ENCODE measurements around the gene CLCN2.
"Not testable (repeated sequence)": the region's sequence is repeated elsewhere in the genome, so short reads cannot be mapped to it uniquely, and the experiment has no call there.

Gene CLCN2

GRCh38 chr3:184341925-184342324, 19.5 kb downstream of the CLCN2 start:
- POLR2A ChIA-PET: no interaction called here
- CTCF ChIA-PET: interaction anchor here (0.6 to 5.0 kb wide), 2 partner anchors 12 to 195 kb away, joined by 3 to 40 read pairs; no protein-coding TSS in a partner anchor
- TF ChIP-seq CTCF (IDR thresholded peaks at IDR 0.05; ENCODE audit: insufficient read depth, low read length, missing control alignments): no peak
- H3K4me3 ChIP-seq (ENCODE audit: low read depth, low read length): no peak overlapping the region
- DNase-seq (ENCODE audit: low read depth, low spot score): no peak

- H3K4me3 ChIP-seq (ENCODE audit: low read depth, low read length); POLR2A ChIA-PET; DNase-seq (ENCODE audit: low read depth, low spot score): not testable (repeated sequence)
- CTCF ChIA-PET: interaction anchor here (0.9 to 4.2 kb wide), 5 partner anchors 13 to 175 kb away, joined by 3 to 32 read pairs (median 3); partner anchors contain the start of gene EEF1AKMT4
These were observed 21.8 kb downstream of the CLCN2 start for GRCh38 chr3:184339451-184340135.

GRCh38 chr3:184339001-184339400, 22.4 kb downstream of the CLCN2 start:
- POLR2A ChIA-PET: no interaction called here
- H3K4me3 ChIP-seq (ENCODE audit: low read depth, low read length): peak overlapping the region; percentile 9; the same call in 1 of the 2 replicates

GRCh38 chr3:184338511-184338945, 22.9 kb downstream of the CLCN2 start:
- POLR2A ChIA-PET: no interaction called here
- H3K4me3 ChIP-seq (ENCODE audit: low read depth, low read length): peak overlapping the region; percentile 9; the same call in 1 of the 2 replicates
- CTCF ChIA-PET: interaction anchor here (0.9 to 4.2 kb wide), 6 partner anchors 8 to 176 kb away, joined by 3 to 32 read pairs (median 4); partner anchors contain the start of gene EEF1AKMT4
- no peak for DNase-seq (ENCODE audit: low read depth, low spot score)
- no peak for TF ChIP-seq CTCF (IDR thresholded peaks at IDR 0.05; ENCODE audit: insufficient read depth, low read length, missing control alignments)

More at GRCh38 chr3:184339001-184339400, 22.4 kb downstream of the CLCN2 start:
- CTCF ChIA-PET: interaction anchor here (0.9 to 4.2 kb wide), 5 partner anchors 12 to 175 kb away, joined by 3 to 32 read pairs (median 3); partner anchors contain the start of gene EEF1AKMT4
- no peak for TF ChIP-seq CTCF (IDR thresholded peaks at IDR 0.05; ENCODE audit: insufficient read depth, low read length, missing control alignments)
- no peak for DNase-seq (ENCODE audit: low read depth, low spot score)

- DNase-seq (ENCODE audit: low read depth, low spot score): no peak
- TF ChIP-seq CTCF (IDR thresholded peaks at IDR 0.05; ENCODE audit: insufficient read depth, low read length, missing control alignments): no peak
- no peak overlapping the region for H3K4me3 ChIP-seq (ENCODE audit: low read depth, low read length)
- ChIA-PET CTCF (interaction anchor here (1.3 to 4.2 kb wide), 8 partner anchors 8 to 203 kb away, joined by 3 to 32 read pairs (median 6); partner anchors contain the start of genes CLCN2, EEF1AKMT4 and POLR2H), POLR2A (no interaction called here)
These were observed 23.4 kb downstream of the CLCN2 start for GRCh38 chr3:184337981-184338380.

GRCh38 chr3:184337399-184337714, 24.0 kb downstream of the CLCN2 start, which contains the start of gene FAM131A:
Gene FAM131A (plus strand): TSS chr3:184337600. CDS start chr3:184337631, 31 bp downstream.
- ChIA-PET CTCF (interaction anchor here (0.6 to 4.2 kb wide), 8 partner anchors 9 to 432 kb away, joined by 3 to 32 read pairs (median 5); partner anchors contain the start of genes CLCN2, EEF1AKMT4 and POLR2H), POLR2A (interaction anchor here (0.6 to 1.5 kb wide), 4 partner anchors 10 to 38 kb away, joined by 3 to 5 read pairs (median 4); no protein-coding TSS in a partner anchor)
- no peak for DNase-seq (ENCODE audit: low read depth, low spot score)
- peak within 1 kb of the TSS; percentile 72 for H3K4me3 ChIP-seq (ENCODE audit: low read depth, low read length)
- no peak for TF ChIP-seq CTCF (IDR thresholded peaks at IDR 0.05; ENCODE audit: insufficient read depth, low read length, missing control alignments)

Measured in AG04449 (cell line).